H9 (cell line): Measurements from ENCODE around the gene APOBEC4. TPM values are rescaled to one million over a fixed set of nuclear protein-coding genes. Genes with fewer than 3 reads are reported as not detected.

Source experiments
- DNase-seq: peaks from one replicate; pipeline ENCODE4 v3.0.0-alpha.2; 2017
- H2AFZ ChIP-seq: one replicate; pipeline ENCODE4 v1.6.1; 2013; ENCODE audit warnings: mild to moderate bottlenecking, low read length, control low read depth, moderate library complexity
- H2AK5ac ChIP-seq: 2 replicates; pipeline ENCODE4 v1.6.1; 2013; ENCODE audit warnings: low read length, control low read depth, mixed read lengths; ENCODE audit not compliant: insufficient read length
- H2BK120ac ChIP-seq: one replicate; pipeline ENCODE4 v1.6.1; 2013; ENCODE audit warnings: low read depth, mild to moderate bottlenecking, low read length, control low read depth, inconsistent platforms; ENCODE audit not compliant: poor library complexity, severe bottlenecking
- H2BK12ac ChIP-seq: 2 replicates; pipeline ENCODE4 v1.6.1; 2013; ENCODE audit warnings: low read length, control low read depth, mixed read lengths, low read depth; ENCODE audit not compliant: insufficient read length
- H2BK15ac ChIP-seq: 2 replicates; pipeline ENCODE4 v1.6.1; 2013; ENCODE audit warnings: low read depth, low read length, control low read depth
- H2BK20ac ChIP-seq: one replicate; pipeline ENCODE4 v1.6.1; 2013; ENCODE audit warnings: low read depth, mild to moderate bottlenecking, low read length, control low read depth, inconsistent platforms; ENCODE audit not compliant: poor library complexity, severe bottlenecking
- H2BK5ac ChIP-seq: 2 replicates; pipeline ENCODE4 v1.6.1; 2013; ENCODE audit warnings: low read length, control low read depth, mixed read lengths; ENCODE audit not compliant: insufficient read length
- H3K14ac ChIP-seq: 2 replicates; pipeline ENCODE4 v1.6.1; 2013; ENCODE audit warnings: low read length, control low read depth; ENCODE audit not compliant: insufficient read depth
- H3K18ac ChIP-seq: 2 replicates; pipeline ENCODE4 v1.6.1; 2013; ENCODE audit warnings: low read depth, mild to moderate bottlenecking, mixed read lengths, low read length, control low read depth; ENCODE audit not compliant: insufficient read length
- H3K23ac ChIP-seq: 2 replicates; pipeline ENCODE4 v1.6.1; 2013; ENCODE audit warnings: low read length, control low read depth, mixed read lengths, low read depth; ENCODE audit not compliant: insufficient read length
- H3K23me2 ChIP-seq: 2 replicates; pipeline ENCODE4 v1.6.1; 2013; ENCODE audit warnings: low read depth, mild to moderate bottlenecking, mixed read lengths, low read length, control low read depth; ENCODE audit not compliant: insufficient read length, poor library complexity, severe bottlenecking
- H3K27ac ChIP-seq: 2 replicates; pipeline ENCODE4 v1.5.1; 2013; ENCODE audit warnings: low read length, control low read depth, mixed read lengths, low read depth; ENCODE audit not compliant: insufficient read length
- H3K27me3 ChIP-seq: 2 replicates; pipeline ENCODE4 v1.6.1; 2013; ENCODE audit warnings: low read length, control low read depth, inconsistent platforms; ENCODE audit not compliant: insufficient read depth
- H3K4ac ChIP-seq: 2 replicates; pipeline ENCODE4 v1.6.1; 2013; ENCODE audit warnings: low read depth, mild to moderate bottlenecking, control low read depth, inconsistent platforms, low read length, moderate library complexity
- H3K4me1 ChIP-seq: 2 replicates; pipeline ENCODE4 v1.6.1; 2013; ENCODE audit warnings: low read length, control low read depth, inconsistent platforms; ENCODE audit not compliant: insufficient read depth
- H3K4me2 ChIP-seq: 2 replicates; pipeline ENCODE4 v1.6.1; 2013; ENCODE audit warnings: low read length, control low read depth, mixed read lengths; ENCODE audit not compliant: insufficient read length, insufficient read depth
- H3K56ac ChIP-seq: 2 replicates; pipeline ENCODE4 v1.6.1; 2013; ENCODE audit warnings: low read depth, mild to moderate bottlenecking, mixed read lengths, low read length, control low read depth; ENCODE audit not compliant: insufficient read length
- H3K79me1 ChIP-seq: 2 replicates; pipeline ENCODE4 v1.6.1; 2013; ENCODE audit warnings: low read depth, mild to moderate bottlenecking, moderate library complexity, low read length, control low read depth, inconsistent platforms; ENCODE audit not compliant: insufficient read depth, poor library complexity, severe bottlenecking
- H3K79me2 ChIP-seq: 2 replicates; pipeline ENCODE4 v1.6.1; 2013; ENCODE audit warnings: low read length, control low read depth, inconsistent platforms; ENCODE audit not compliant: insufficient read depth
- H3K9ac ChIP-seq: 2 replicates; pipeline ENCODE4 v1.6.1; 2013; ENCODE audit warnings: low read length, control low read depth, mixed read lengths; ENCODE audit not compliant: insufficient read length; ENCODE audit errors: extremely low read depth
- H3K9me3 ChIP-seq: one replicate; pipeline ENCODE4 v1.6.1; 2013; ENCODE audit warnings: low read depth, low read length, inconsistent platforms; ENCODE audit not compliant: control insufficient read depth
- H3T11ph ChIP-seq: one replicate; pipeline ENCODE4 v1.6.1; 2013; ENCODE audit warnings: mild to moderate bottlenecking, low read length, control low read depth, inconsistent platforms
- H4K20me1 ChIP-seq: one replicate; pipeline ENCODE4 v1.6.1; 2013; ENCODE audit not compliant: control insufficient read depth, insufficient read length, insufficient read depth
- H4K5ac ChIP-seq: 2 replicates; pipeline ENCODE4 v1.6.1; 2013; ENCODE audit warnings: low read depth, mild to moderate bottlenecking, mixed read lengths, low read length, control low read depth; ENCODE audit not compliant: insufficient read length
- H4K8ac ChIP-seq: replicated peaks from 2 replicates; pipeline ENCODE4 v1.6.1; 2013; ENCODE audit warnings: low read length, control low read depth, mixed read lengths, low read depth; ENCODE audit not compliant: insufficient read length
- H4K91ac ChIP-seq: 2 replicates; pipeline ENCODE4 v1.6.1; 2013; ENCODE audit warnings: low read depth, mild to moderate bottlenecking, moderate library complexity, mixed read lengths, low read length, control low read depth; ENCODE audit not compliant: insufficient read length
- H3K27ac Mint-ChIP-seq, 3 experiments: 2 replicates in 2 of 3; 3 replicates in 1 of 3; pipeline ENCODE4 v1.8.0; 2020 to 2021; ENCODE audit warnings: mixed read lengths in 3 of 3, mild to moderate bottlenecking in 1 of 3, moderate library complexity in 1 of 3
- H3K27me3 Mint-ChIP-seq: 2 replicates; pipeline ENCODE4 v1.8.0; 2021; ENCODE audit warnings: low read depth, mild to moderate bottlenecking, moderate library complexity, mixed read lengths
- H3K36me3 Mint-ChIP-seq, 3 experiments: 2 replicates in 2 of 3; 3 replicates in 1 of 3; pipeline ENCODE4 v1.8.0; 2020 to 2021; ENCODE audit warnings: low read depth in 3 of 3, mixed read lengths in 3 of 3; ENCODE audit not compliant: insufficient read depth in 1 of 3
- H3K4me1 Mint-ChIP-seq, 2 experiments: 2 replicates each; pipeline ENCODE4 v1.8.0; 2020; ENCODE audit warnings: mixed read lengths in 2 of 2
- H3K4me3 Mint-ChIP-seq, 2 experiments: 2 replicates in 1 of 2; 3 replicates in 1 of 2; pipeline ENCODE4 v1.8.0; 2020 to 2021; ENCODE audit warnings: mild to moderate bottlenecking in 2 of 2, mixed read lengths in 2 of 2, moderate library complexity in 1 of 2
- H3K9me3 Mint-ChIP-seq, 2 experiments: 2 replicates in 1 of 2; 3 replicates in 1 of 2; pipeline ENCODE4 v1.8.0; 2020; ENCODE audit warnings: mild to moderate bottlenecking in 2 of 2, mixed read lengths in 2 of 2, moderate library complexity in 1 of 2
- CTCF ChIP-seq: fragments of 200-600 bp; sonication (generic); conservative IDR thresholded peaks from 3 replicates; pipeline ENCODE4 v1.8.0; 2021; ENCODE audit warnings: antibody characterized with exemption, mild to moderate bottlenecking
- whole genome bisulfite sequencing: extraction: QIAGEN DNeasy Blood & Tissue Kit; methylation state at CpG from one replicate; pipeline ENCODE4 v1.1.7; 2013; ENCODE audit warnings: missing lambda C conversion rate, low lambda C conversion rate, mixed read lengths; ENCODE audit not compliant: insufficient read length; ENCODE audit errors: extremely low coverage; 5-methylcytosine and 5-hydroxymethylcytosine counted together
- total RNA-seq: library from RNA; stranded (reverse); gene quantifications from 2 replicates; pipeline ENCODE4 v1.2.1, GENCODE V29; 2021

The APOBEC4 gene
- total RNA-seq, 1 experiment from 2014 or later, result not detected

- Histone ChIP-seq H3K9ac (no peak overlapping the region), H3K27ac (no peak overlapping the region), H2AK5ac (no peak overlapping the region), H2AFZ (no peak overlapping the region), H3K23me2 (no peaks in the 10 kb centered on the region), H4K91ac (no peak overlapping the region), H2BK120ac (no peak overlapping the region), H4K5ac (no peak overlapping the region), H4K20me1 (no peaks in the 10 kb centered on the region), H3T11ph (no peak overlapping the region), H3K79me1 (no peaks in the 10 kb centered on the region), H2BK15ac (no peak overlapping the region), H2BK12ac (no peak overlapping the region), H3K27me3 (no peaks in the 10 kb centered on the region), H3K79me2 (no peaks in the 10 kb centered on the region), H3K56ac (no peak overlapping the region), H3K4me1 (no peaks in the 10 kb centered on the region), H3K14ac (no peak overlapping the region), H3K18ac (no peak overlapping the region), H3K23ac (no peak overlapping the region), H2BK5ac (no peak overlapping the region), H4K8ac (no peak overlapping the region), H3K4ac (no peak overlapping the region), H2BK20ac (no peak overlapping the region), H3K4me2 (no peak overlapping the region), H3K9me3 (no peaks in the 10 kb centered on the region)
- no CpG with 5 or more reads among the region's 3 CpGs for WGBS
- Mint-ChIP-seq H3K4me3 (no peak overlapping the region), H3K4me1 (peaks cover 6 to 7% of the 10 kb centered on the region in 2 experiments), H3K27ac (no peak overlapping the region; a peak in 1 of 7 replicates), H3K9me3 (peaks cover 0 to 4% of the 10 kb centered on the region in 2 experiments; a peak in 3 of 5 replicates), H3K36me3 (no peaks in the 10 kb centered on the region; a peak in 1 of 7 replicates), H3K27me3 (no peaks in the 10 kb centered on the region)
- TF ChIP-seq CTCF, result no peak
- DNase-seq, result no peak
Measured at GRCh38 chr1:183653462-183653794, 312 bp upstream of the APOBEC4 start.
